ENCODE measurements around the gene EEF1A2.

GRCh38 chr20:63539441-63540370, 40.8 kb upstream of the EEF1A2 start:
- no peak for TF ChIP-seq CTCF (IDR thresholded peaks at IDR 0.05)
- TF ChIP-seq POLR2A (IDR thresholded peaks at IDR 0.05) = no peak

Measured in uterus (tissue), 2 donors.